ENCODE data around the gene VPS35L.

DNA sequence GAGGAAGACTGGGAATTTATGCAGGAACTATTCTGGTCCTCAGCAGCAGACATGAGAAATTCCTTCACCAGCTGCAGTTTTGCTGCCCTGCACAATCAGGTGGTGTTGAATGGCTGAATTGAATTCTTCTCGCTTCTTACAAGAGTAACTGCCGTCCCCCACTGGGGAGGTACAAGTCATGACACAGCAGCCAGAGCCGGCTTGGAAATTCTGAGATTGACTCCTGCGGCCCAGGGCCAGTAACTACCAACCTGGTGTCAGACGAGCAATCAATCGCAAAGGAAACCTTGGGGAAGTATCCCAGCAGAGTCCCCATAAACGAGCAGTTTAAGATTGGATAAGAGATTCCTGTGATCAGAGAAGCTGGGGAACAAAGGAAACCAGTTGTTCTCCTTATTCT lies 131.8 kb downstream of the VPS35L start:
- TF ChIP-seq, protein P1, sequence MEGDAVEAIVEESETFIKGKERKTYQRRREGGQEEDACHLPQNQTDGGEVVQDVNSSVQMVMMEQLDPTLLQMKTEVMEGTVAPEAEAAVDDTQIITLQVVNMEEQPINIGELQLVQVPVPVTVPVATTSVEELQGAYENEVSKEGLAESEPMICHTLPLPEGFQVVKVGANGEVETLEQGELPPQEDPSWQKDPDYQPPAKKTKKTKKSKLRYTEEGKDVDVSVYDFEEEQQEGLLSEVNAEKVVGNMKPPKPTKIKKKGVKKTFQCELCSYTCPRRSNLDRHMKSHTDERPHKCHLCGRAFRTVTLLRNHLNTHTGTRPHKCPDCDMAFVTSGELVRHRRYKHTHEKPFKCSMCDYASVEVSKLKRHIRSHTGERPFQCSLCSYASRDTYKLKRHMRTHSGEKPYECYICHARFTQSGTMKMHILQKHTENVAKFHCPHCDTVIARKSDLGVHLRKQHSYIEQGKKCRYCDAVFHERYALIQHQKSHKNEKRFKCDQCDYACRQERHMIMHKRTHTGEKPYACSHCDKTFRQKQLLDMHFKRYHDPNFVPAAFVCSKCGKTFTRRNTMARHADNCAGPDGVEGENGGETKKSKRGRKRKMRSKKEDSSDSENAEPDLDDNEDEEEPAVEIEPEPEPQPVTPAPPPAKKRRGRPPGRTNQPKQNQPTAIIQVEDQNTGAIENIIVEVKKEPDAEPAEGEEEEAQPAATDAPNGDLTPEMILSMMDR (IDR thresholded peaks at IDR 0.05; ENCODE audit: low read depth, low read length, poor library complexity, severe bottlenecking) = no peak
- no peak for TF ChIP-seq EZH2phosphoT487 (IDR thresholded peaks at IDR 0.05; ENCODE audit: borderline replicate concordance, low read length)

All from DOHH2 (cell line).